GM03348 (cell line): Measurements from ENCODE around the gene RNASEL.
A peak's percentile ranks its signal among the peaks of the same experiment; 100 is the strongest.
"Not testable (repeated sequence)": the region's sequence is repeated elsewhere in the genome, so short reads cannot be mapped to it uniquely, and the experiment has no call there.

ENCODE experiments used
- DNase-seq: peaks from one replicate; pipeline ENCODE4 v3.0.0; 2012; ENCODE audit warnings: low spot score

Gene RNASEL

GRCh38 chr1:182588500-182589396 lies at the start of gene RNASEL:
TSS of gene RNASEL (minus strand) at chr1:182589256. CDS start at chr1:182586806, 2,450 bp downstream.
- peak; percentile 71 for DNase-seq

- no peak for DNase-seq
Observed at GRCh38 chr1:182637769-182638168, 48.7 kb upstream of the RNASEL start.

- no peak for DNase-seq
Observed at GRCh38 chr1:182635871-182636270, 46.8 kb upstream of the RNASEL start.

- DNase-seq = no peak
Observed at GRCh38 chr1:182634306-182635072, 45.4 kb upstream of the RNASEL start.

- no peak for DNase-seq
Observed at GRCh38 chr1:182633657-182634281, 44.7 kb upstream of the RNASEL start.

- no peak for DNase-seq
Observed at GRCh38 chr1:182633031-182633430, 44.0 kb upstream of the RNASEL start.

- not testable (repeated sequence) for DNase-seq
Observed at GRCh38 chr1:182632441-182632857, 43.4 kb upstream of the RNASEL start.

GRCh38 chr1:182631954-182632353 lies 42.9 kb upstream of the RNASEL start:
- DNase-seq = no peak

GRCh38 chr1:182631053-182631677 lies 42.1 kb upstream of the RNASEL start:
- no peak for DNase-seq

- DNase-seq = no peak
Observed at GRCh38 chr1:182630586-182630985, 41.5 kb upstream of the RNASEL start.

- no peak for DNase-seq
Observed at GRCh38 chr1:182629499-182630096, 40.5 kb upstream of the RNASEL start.

- no peak for DNase-seq
Observed at GRCh38 chr1:182629080-182629479, 40.0 kb upstream of the RNASEL start.

GRCh38 chr1:182628657-182629056 lies 39.6 kb upstream of the RNASEL start:
- no peak for DNase-seq

- DNase-seq = no peak
Observed at GRCh38 chr1:182627622-182628021, 38.6 kb upstream of the RNASEL start.

- DNase-seq = no peak
Observed at GRCh38 chr1:182626527-182626926, 37.5 kb upstream of the RNASEL start.

- DNase-seq = peak; percentile 55
Observed at GRCh38 chr1:182625719-182626504, 36.9 kb upstream of the RNASEL start.

- DNase-seq = no peak
Observed at GRCh38 chr1:182625024-182625423, 36.0 kb upstream of the RNASEL start.

- DNase-seq = no peak
Observed at GRCh38 chr1:182624577-182624976, 35.5 kb upstream of the RNASEL start.

GRCh38 chr1:182622901-182623528 lies 34.0 kb upstream of the RNASEL start:
- DNase-seq = no peak

- DNase-seq = no peak
Observed at GRCh38 chr1:182621906-182622305, 32.9 kb upstream of the RNASEL start.
